ENCODE results near the gene CCDC187. TPM values are rescaled to one million over a fixed set of nuclear protein-coding genes. Genes with fewer than 3 reads are reported as not detected.

Gene CCDC187
- total RNA-seq, 6 donors from 2014 or later, result 0.17 to 22.3 (median 10.0) TPM

DNA sequence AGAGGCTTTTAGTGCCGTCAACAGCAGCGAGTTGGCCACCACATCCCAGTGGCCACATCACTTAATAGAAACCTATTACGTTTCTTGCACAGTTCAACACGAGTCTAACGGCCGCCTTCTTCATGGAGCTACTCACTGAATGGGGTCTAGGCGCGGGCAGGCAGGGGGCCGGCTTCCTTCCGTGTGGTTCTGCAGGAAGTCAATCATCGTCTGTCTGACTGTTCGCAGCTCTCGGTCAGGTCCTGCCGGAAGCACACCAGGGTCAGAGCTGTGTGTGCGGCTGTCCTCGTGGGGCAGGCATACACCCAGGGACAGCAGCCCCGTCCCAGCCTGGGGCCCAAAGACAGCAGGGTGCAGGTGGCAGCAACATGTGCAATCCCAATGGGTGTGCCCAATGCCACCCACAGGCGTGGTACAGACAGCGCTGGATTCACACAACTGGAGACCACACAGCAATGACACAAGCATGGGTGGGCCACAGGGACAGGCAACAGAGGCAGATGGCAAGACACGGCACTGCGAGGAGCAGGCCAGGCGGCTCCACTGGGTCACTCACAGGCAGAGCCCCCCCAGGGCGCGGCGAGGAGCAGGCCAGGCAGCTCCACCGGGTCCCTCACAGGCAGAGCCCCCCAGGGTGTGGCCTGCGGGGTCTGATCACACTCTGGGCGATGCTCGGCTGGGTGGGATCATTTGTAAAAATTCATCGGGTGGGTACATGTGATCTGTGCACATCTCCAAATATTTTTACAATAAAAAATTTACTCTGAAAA is 79.8 kb downstream of the CCDC187 start:
- WGBS, 2 donors, result 88 to 93% methylated on average over 22 to 30 of the region's 30 CpGs
- no peaks in the 10 kb centered on the region for H3K9me3 ChIP-seq
- no peak overlapping the region for H3K27ac ChIP-seq
- TF ChIP-seq POLR2AphosphoS5 (IDR thresholded peaks at IDR 0.05) (no peak), EP300 (IDR thresholded peaks at IDR 0.05) (no peak), POLR2A (IDR thresholded peaks at IDR 0.05) (no peak)
- TF ChIP-seq, protein P1, sequence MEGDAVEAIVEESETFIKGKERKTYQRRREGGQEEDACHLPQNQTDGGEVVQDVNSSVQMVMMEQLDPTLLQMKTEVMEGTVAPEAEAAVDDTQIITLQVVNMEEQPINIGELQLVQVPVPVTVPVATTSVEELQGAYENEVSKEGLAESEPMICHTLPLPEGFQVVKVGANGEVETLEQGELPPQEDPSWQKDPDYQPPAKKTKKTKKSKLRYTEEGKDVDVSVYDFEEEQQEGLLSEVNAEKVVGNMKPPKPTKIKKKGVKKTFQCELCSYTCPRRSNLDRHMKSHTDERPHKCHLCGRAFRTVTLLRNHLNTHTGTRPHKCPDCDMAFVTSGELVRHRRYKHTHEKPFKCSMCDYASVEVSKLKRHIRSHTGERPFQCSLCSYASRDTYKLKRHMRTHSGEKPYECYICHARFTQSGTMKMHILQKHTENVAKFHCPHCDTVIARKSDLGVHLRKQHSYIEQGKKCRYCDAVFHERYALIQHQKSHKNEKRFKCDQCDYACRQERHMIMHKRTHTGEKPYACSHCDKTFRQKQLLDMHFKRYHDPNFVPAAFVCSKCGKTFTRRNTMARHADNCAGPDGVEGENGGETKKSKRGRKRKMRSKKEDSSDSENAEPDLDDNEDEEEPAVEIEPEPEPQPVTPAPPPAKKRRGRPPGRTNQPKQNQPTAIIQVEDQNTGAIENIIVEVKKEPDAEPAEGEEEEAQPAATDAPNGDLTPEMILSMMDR (IDR thresholded peaks at IDR 0.05), result no peak
- no peaks in the 10 kb centered on the region for H3K4me1 ChIP-seq
- peak in 1 of 2 donors; percentile 60 for DNase-seq
- H3K36me3 ChIP-seq, result peaks cover 0 to 60% (median 26%) of the 10 kb centered on the region in 4 donors
- no peak overlapping the region for H3K4me3 ChIP-seq
- no peaks in the 10 kb centered on the region for H3K27me3 ChIP-seq
- no peak for ATAC-seq (ENCODE audit: low FRiP score in 2 of 2)

DNA sequence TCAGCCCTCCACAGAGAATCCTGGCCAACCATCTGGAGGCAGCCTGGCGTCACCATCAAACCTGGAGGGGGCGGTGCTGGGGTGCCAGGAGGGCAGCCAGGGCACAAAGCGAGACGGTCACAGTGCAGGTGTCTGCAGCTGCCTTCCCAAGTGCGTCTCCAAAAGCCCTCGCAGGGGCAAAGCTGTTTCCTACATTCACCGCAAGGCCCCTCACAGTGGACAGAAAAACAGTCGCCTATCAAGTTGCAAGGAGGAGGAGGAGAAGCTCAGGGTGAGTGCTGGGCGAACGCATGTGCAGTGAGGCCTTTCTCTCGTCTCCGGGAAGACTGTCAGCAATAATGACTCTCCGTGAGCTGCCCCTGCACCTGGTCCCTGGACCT is 81.0 kb downstream of the CCDC187 start:
- 95 to 96% methylated on average over 5 to 13 of the region's 13 CpGs for WGBS, 2 donors
- ATAC-seq (ENCODE audit: low FRiP score in 2 of 2), result no peak

DNA sequence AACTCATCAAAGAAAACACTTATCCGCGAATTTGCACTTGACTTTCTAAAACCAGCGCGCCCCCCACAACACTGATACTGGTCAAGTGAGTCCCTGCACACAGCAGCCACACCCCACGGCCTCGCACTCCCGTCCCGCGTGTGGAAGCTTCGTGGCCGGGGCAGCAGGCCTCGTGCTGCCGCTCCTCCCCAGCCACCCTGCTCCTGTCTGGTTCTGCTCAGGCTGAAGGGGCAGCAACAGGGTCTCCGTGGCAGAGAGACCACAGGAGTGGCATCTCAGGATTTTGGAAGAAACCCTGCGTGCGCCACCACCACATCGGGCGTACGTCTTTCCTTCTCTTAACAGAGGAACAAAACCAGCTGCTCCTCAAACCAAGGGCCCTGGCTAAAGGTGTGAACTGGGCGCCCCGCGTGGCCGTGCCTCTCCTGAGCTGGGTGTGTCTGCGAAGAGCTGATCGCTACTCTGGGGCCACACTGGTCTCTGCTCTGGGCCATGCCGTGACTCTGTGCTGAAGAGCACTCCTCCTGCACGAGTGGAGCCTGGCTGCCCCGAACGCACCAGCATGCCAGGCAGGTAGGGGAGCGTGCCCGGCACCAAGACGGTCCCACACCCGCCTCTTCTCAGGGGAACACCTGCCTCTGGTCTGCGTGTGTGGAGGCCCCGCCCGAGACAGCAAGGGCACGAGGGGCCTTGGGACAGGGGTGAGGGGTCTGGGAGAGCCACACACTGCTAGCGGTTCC is 81.6 kb downstream of the CCDC187 start:
- no peak for TF ChIP-seq POLR2AphosphoS5 (IDR thresholded peaks at IDR 0.05)
- no peak for TF ChIP-seq POLR2A (IDR thresholded peaks at IDR 0.05)
- TF ChIP-seq, protein P1 (IDR thresholded peaks at IDR 0.05), result no peak
- TF ChIP-seq EP300 (IDR thresholded peaks at IDR 0.05), result no peak
- ATAC-seq (ENCODE audit: low FRiP score in 2 of 2) (no peak), DNase-seq (peak in 1 of 2 donors; percentile 71)
- no peaks in the 10 kb centered on the region for H3K9me3 ChIP-seq
- H3K27ac ChIP-seq, result no peak overlapping the region
- 96 to 98% methylated on average over 13 to 37 of the region's 38 CpGs for whole genome bisulfite sequencing, 2 donors
- H3K4me1 ChIP-seq, result no peaks in the 10 kb centered on the region
- peaks cover 6 to 73% (median 40%) of the 10 kb centered on the region in 4 donors for H3K36me3 ChIP-seq
- H3K4me3 ChIP-seq, result no peak overlapping the region
- H3K27me3 ChIP-seq, result no peaks in the 10 kb centered on the region

More for the DNA sequence above, 81.0 kb downstream of the CCDC187 start:
- TF ChIP-seq EP300 (IDR thresholded peaks at IDR 0.05), result no peak
- TF ChIP-seq POLR2A (IDR thresholded peaks at IDR 0.05), result no peak
- TF ChIP-seq, protein P1 (IDR thresholded peaks at IDR 0.05), result no peak
- TF ChIP-seq POLR2AphosphoS5 (IDR thresholded peaks at IDR 0.05), result no peak
- no peak overlapping the region for H3K4me3 ChIP-seq
- no peak for DNase-seq
- peaks cover under 1 to 71% (median 37%) of the 10 kb centered on the region in 4 donors for H3K36me3 ChIP-seq
- no peaks in the 10 kb centered on the region for H3K4me1 ChIP-seq
- H3K9me3 ChIP-seq, result no peaks in the 10 kb centered on the region
- no peaks in the 10 kb centered on the region for H3K27me3 ChIP-seq
- no peak overlapping the region for H3K27ac ChIP-seq

DNA sequence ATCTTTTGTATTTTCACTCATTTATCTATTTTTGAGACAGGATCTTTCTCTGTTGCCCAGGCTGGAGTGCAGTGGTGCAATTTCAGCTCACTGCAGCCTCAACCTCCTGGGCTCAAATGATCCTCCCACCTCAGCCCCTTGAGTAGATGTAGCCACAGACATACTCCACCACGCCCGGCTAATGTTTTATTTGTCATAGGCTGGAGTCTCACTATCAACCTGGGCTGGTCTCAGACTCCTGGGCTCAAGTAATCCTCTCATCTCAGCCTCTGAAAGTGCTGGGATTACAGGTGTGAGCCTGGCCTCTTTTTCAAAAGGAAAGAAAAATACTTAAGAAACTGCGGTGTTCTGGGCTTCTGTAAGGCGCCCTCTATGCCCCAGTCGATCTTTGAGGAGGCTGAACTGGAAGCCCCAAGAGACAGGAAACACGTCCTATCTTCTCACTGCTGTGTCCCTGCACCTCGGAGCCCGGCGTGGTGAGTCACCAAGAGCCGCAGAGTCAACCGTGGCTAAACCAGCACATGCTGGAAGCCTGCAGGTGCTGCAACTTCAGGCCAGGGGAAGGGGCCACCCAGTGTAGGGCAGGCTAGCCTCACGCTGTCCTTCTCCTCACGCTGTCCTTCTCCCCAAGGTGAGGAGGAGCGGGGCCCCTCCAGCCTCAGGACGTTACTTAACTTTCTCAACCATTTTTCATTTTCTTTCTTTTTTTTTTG is 83.7 kb downstream of the CCDC187 start:
- H3K27me3 ChIP-seq, result no peaks in the 10 kb centered on the region
- TF ChIP-seq POLR2AphosphoS5 (IDR thresholded peaks at IDR 0.05), result no peak
- TF ChIP-seq EP300 (IDR thresholded peaks at IDR 0.05), result no peak
- no peak for TF ChIP-seq POLR2A (IDR thresholded peaks at IDR 0.05)
- TF ChIP-seq, protein P1 (IDR thresholded peaks at IDR 0.05), result no peak
- 89 to 90% methylated on average over 15 of the region's 15 CpGs for WGBS, 2 donors
- no peak overlapping the region for H3K27ac ChIP-seq
- H3K9me3 ChIP-seq, result no peaks in the 10 kb centered on the region
- no peak overlapping the region for H3K4me3 ChIP-seq
- no peaks in the 10 kb centered on the region for H3K4me1 ChIP-seq
- ATAC-seq (ENCODE audit: low FRiP score in 2 of 2), result no peak
- DNase-seq, result peak in 1 of 2 donors; percentile 31
- peaks cover 8 to 80% (median 52%) of the 10 kb centered on the region in 4 donors for H3K36me3 ChIP-seq

All from upper lobe of left lung (tissue), 6 donors.